Cardiac muscle cell (in vitro differentiated cells and primary cell): ENCODE measurements around the gene GPX5. TPM values are rescaled to one million over a fixed set of nuclear protein-coding genes. Genes with fewer than 3 reads are reported as not detected.
A peak's percentile ranks its signal among the peaks of the same experiment; 100 is the strongest.

Experiments used
- DNase-seq, 2 donors: peaks; one replicate each; pipeline versions ENCODE4 v3.0.0 to v3.0.0-alpha.2; 2010 to 2017; ENCODE audit warnings: low read depth in 1 of 2, low spot score in 1 of 2
- H3K27ac ChIP-seq: fragments of 200-600 bp; sonication (generic); 2 replicates; pipeline ENCODE4 v1.5.1; 2016
- H3K27me3 ChIP-seq: fragments of 200-600 bp; sonication (generic); 2 replicates; pipeline ENCODE4 v1.6.0; 2016; ENCODE audit warnings: control low read depth
- H3K36me3 ChIP-seq: fragments of 200-600 bp; sonication (generic); 2 replicates; pipeline ENCODE4 v1.5.1; 2016; ENCODE audit warnings: control low read depth
- H3K4me1 ChIP-seq: fragments of 200-600 bp; sonication (generic); 2 replicates; pipeline ENCODE4 v1.8.1; 2017; ENCODE audit warnings: low read depth, mild to moderate bottlenecking, mixed run types
- H3K4me3 ChIP-seq: fragments of 200-600 bp; sonication (generic); 2 replicates; pipeline ENCODE4 v1.5.1; 2016; ENCODE audit warnings: mild to moderate bottlenecking
- H3K9me3 ChIP-seq: fragments of 200-600 bp; sonication (generic); 2 replicates; pipeline ENCODE4 v1.5.1; 2017; ENCODE audit warnings: low read depth, mild to moderate bottlenecking, control low read depth
- polyA plus RNA-seq: library from polyadenylated mRNA; unstranded; fragments of >200 nt; fragmentation: Nextera tagmentation; extraction: Ambion mirVana; gene quantifications from 2 replicates; pipeline ENCODE4 v1.2.1, GENCODE V29; 2016
- total RNA-seq: library from RNA; depleted of rRNA; stranded (reverse); fragments of >200 nt; gene quantifications from 2 replicates; pipeline ENCODE4 v1.2.3, GENCODE V29; 2016
- TF ChIP-seq, protein P1 (sequence below): IDR thresholded peaks from 2 replicates; pipeline ENCODE4 v1.5.1; 2012; ENCODE audit warnings: low read depth, mild to moderate bottlenecking, low read length

Gene GPX5
- total and polyA plus RNA-seq, 2 experiments from 2014 or later, result 0.30 to 3.6 TPM

GRCh38 chr6:28566527-28567252 is 41.0 kb downstream of the GPX5 start:
- Histone ChIP-seq H3K36me3 (no peaks in the 10 kb centered on the region), H3K9me3 (no peaks in the 10 kb centered on the region), H3K4me3 (no peak overlapping the region), H3K27ac (no peak overlapping the region), H3K4me1 (no peaks in the 10 kb centered on the region), H3K27me3 (peaks cover under 1% of the 10 kb centered on the region)
- no peak for DNase-seq
- TF ChIP-seq, protein P1, sequence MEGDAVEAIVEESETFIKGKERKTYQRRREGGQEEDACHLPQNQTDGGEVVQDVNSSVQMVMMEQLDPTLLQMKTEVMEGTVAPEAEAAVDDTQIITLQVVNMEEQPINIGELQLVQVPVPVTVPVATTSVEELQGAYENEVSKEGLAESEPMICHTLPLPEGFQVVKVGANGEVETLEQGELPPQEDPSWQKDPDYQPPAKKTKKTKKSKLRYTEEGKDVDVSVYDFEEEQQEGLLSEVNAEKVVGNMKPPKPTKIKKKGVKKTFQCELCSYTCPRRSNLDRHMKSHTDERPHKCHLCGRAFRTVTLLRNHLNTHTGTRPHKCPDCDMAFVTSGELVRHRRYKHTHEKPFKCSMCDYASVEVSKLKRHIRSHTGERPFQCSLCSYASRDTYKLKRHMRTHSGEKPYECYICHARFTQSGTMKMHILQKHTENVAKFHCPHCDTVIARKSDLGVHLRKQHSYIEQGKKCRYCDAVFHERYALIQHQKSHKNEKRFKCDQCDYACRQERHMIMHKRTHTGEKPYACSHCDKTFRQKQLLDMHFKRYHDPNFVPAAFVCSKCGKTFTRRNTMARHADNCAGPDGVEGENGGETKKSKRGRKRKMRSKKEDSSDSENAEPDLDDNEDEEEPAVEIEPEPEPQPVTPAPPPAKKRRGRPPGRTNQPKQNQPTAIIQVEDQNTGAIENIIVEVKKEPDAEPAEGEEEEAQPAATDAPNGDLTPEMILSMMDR, result no peak

DNA sequence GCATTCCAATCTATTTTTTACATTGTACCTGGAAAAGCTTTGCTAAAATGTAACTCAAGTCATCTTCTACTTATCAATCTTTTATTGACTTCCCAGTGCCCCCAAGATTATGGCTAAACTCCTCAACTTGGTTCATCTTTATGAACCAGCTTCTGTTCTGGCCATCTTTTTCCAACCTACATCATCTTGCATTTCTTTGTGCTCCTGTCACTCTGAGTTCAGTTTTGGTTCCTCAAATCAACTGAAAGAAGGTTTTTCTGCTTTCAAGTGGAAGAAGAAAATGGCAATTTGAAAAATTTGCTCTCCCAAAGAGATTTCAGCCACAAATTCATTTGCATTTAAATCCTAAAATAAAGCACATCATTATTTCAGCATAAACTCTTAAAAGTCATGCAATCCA is 41.8 kb downstream of the GPX5 start:
- no peaks in the 10 kb centered on the region for H3K4me1 ChIP-seq
- no peak overlapping the region for H3K4me3 ChIP-seq
- no peak for DNase-seq
- H3K9me3 ChIP-seq, result no peaks in the 10 kb centered on the region
- TF ChIP-seq, protein P1, result no peak
- no peak overlapping the region for H3K27ac ChIP-seq
- H3K27me3 ChIP-seq, result no peaks in the 10 kb centered on the region
- no peaks in the 10 kb centered on the region for H3K36me3 ChIP-seq

- no peaks in the 10 kb centered on the region for H3K9me3 ChIP-seq
- DNase-seq, result no peak
- H3K36me3 ChIP-seq, result no peaks in the 10 kb centered on the region
- no peak overlapping the region for H3K27ac ChIP-seq
- TF ChIP-seq, protein P1, result no peak
- H3K4me1 ChIP-seq, result no peaks in the 10 kb centered on the region
- H3K27me3 ChIP-seq, result no peaks in the 10 kb centered on the region
- no peak overlapping the region for H3K4me3 ChIP-seq
Measured at GRCh38 chr6:28568515-28569108, 42.9 kb downstream of the GPX5 start.

DNA sequence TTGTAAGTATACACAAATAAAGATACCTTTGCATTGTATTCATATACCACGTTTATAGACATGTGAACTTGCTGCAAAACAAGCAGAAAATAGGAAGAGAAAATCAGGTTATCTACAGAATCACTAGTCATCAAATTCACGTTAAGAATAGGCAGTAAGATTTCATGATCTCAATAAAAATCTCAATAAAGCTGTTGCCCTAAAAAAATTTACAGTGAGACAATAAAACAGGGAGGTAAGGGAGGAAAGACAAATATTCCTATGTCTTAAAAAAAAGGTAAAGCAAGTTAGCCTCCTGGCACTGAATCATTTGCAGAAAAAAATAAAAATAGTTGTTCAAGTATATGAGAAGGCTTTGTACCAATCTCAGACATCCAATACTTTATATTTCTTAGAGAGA is 44.1 kb downstream of the GPX5 start:
- TF ChIP-seq, protein P1, result no peak
- H3K4me1 ChIP-seq, result no peaks in the 10 kb centered on the region
- DNase-seq, result no peak
- H3K27me3 ChIP-seq, result no peaks in the 10 kb centered on the region
- peaks cover 6% of the 10 kb centered on the region for H3K36me3 ChIP-seq
- H3K4me3 ChIP-seq, result no peak overlapping the region
- H3K27ac ChIP-seq, result no peak overlapping the region
- H3K9me3 ChIP-seq, result no peaks in the 10 kb centered on the region

GRCh38 chr6:28580475-28580874 is 54.8 kb downstream of the GPX5 start:
- TF ChIP-seq, protein P1, result peak; percentile 6
- Histone ChIP-seq H3K4me1 (peaks cover 5% of the 10 kb centered on the region), H3K27ac (no peak overlapping the region), H3K4me3 (no peak overlapping the region), H3K36me3 (peaks cover 7% of the 10 kb centered on the region), H3K9me3 (no peaks in the 10 kb centered on the region), H3K27me3 (no peaks in the 10 kb centered on the region)
- DNase-seq, result no peak
